Cardiac muscle cell (in vitro differentiated cells and primary cell): ENCODE results near the gene PPP6C. TPM values are rescaled to one million over a fixed set of nuclear protein-coding genes. Genes with fewer than 3 reads are reported as not detected.
"Not testable (repeated sequence)": the region's sequence is repeated elsewhere in the genome, so short reads cannot be mapped to it uniquely, and the experiment has no call there.

Experiments used
- DNase-seq, 2 donors: peaks; one replicate each; pipeline versions ENCODE4 v3.0.0 to v3.0.0-alpha.2; 2010 to 2017; ENCODE audit warnings: low read depth in 1 of 2, low spot score in 1 of 2
- H3K27ac ChIP-seq: fragments of 200-600 bp; sonication (generic); 2 replicates; pipeline ENCODE4 v1.5.1; 2016
- H3K27me3 ChIP-seq: fragments of 200-600 bp; sonication (generic); 2 replicates; pipeline ENCODE4 v1.6.0; 2016; ENCODE audit warnings: control low read depth
- H3K36me3 ChIP-seq: fragments of 200-600 bp; sonication (generic); 2 replicates; pipeline ENCODE4 v1.5.1; 2016; ENCODE audit warnings: control low read depth
- H3K4me1 ChIP-seq: fragments of 200-600 bp; sonication (generic); 2 replicates; pipeline ENCODE4 v1.8.1; 2017; ENCODE audit warnings: low read depth, mild to moderate bottlenecking, mixed run types
- H3K4me3 ChIP-seq: fragments of 200-600 bp; sonication (generic); 2 replicates; pipeline ENCODE4 v1.5.1; 2016; ENCODE audit warnings: mild to moderate bottlenecking
- H3K9me3 ChIP-seq: fragments of 200-600 bp; sonication (generic); 2 replicates; pipeline ENCODE4 v1.5.1; 2017; ENCODE audit warnings: low read depth, mild to moderate bottlenecking, control low read depth
- CTCF ChIP-seq: IDR thresholded peaks from 2 replicates; pipeline ENCODE4 v1.5.1; 2012; ENCODE audit warnings: low read depth, mild to moderate bottlenecking, low read length
- polyA plus RNA-seq: library from polyadenylated mRNA; unstranded; fragments of >200 nt; fragmentation: Nextera tagmentation; extraction: Ambion mirVana; gene quantifications from 2 replicates; pipeline ENCODE4 v1.2.1, GENCODE V29; 2016
- total RNA-seq: library from RNA; depleted of rRNA; stranded (reverse); fragments of >200 nt; gene quantifications from 2 replicates; pipeline ENCODE4 v1.2.3, GENCODE V29; 2016

Gene PPP6C
- total and polyA plus RNA-seq, 2 experiments from 2014 or later = 16.3 to 16.5 TPM

GRCh38 chr9:125172031-125172755 lies 17.4 kb downstream of the PPP6C start:
- Histone ChIP-seq H3K9me3 (no peaks in the 10 kb centered on the region), H3K27me3 (no peaks in the 10 kb centered on the region), H3K36me3 (peaks cover 8% of the 10 kb centered on the region), H3K4me1 (no peaks in the 10 kb centered on the region), H3K27ac (no peak overlapping the region), H3K4me3 (no peak overlapping the region)
- TF ChIP-seq CTCF = no peak
- DNase-seq = peak in 1 of 2 donors; percentile 60

- H3K36me3 ChIP-seq = peaks cover 11% of the 10 kb centered on the region
- TF ChIP-seq CTCF = no peak
- no peak overlapping the region for H3K27ac ChIP-seq
- no peaks in the 10 kb centered on the region for H3K9me3 ChIP-seq
- no peaks in the 10 kb centered on the region for H3K27me3 ChIP-seq
- no peak for DNase-seq
- no peaks in the 10 kb centered on the region for H3K4me1 ChIP-seq
- H3K4me3 ChIP-seq = no peak overlapping the region
Observed at GRCh38 chr9:125169895-125170294, 19.7 kb downstream of the PPP6C start.

GRCh38 chr9:125166762-125167161 lies 22.8 kb downstream of the PPP6C start:
- no peak overlapping the region for H3K27ac ChIP-seq
- no peak for DNase-seq
- no peak for TF ChIP-seq CTCF
- H3K9me3 ChIP-seq = no peaks in the 10 kb centered on the region
- no peaks in the 10 kb centered on the region for H3K27me3 ChIP-seq
- H3K36me3 ChIP-seq = peaks cover 11% of the 10 kb centered on the region
- no peak overlapping the region for H3K4me3 ChIP-seq
- H3K4me1 ChIP-seq = no peaks in the 10 kb centered on the region

GRCh38 chr9:125162891-125163290 lies 26.7 kb downstream of the PPP6C start:
- not testable (repeated sequence) for H3K36me3 ChIP-seq, DNase-seq, H3K4me1 ChIP-seq, H3K4me3 ChIP-seq, H3K9me3 ChIP-seq, H3K27ac ChIP-seq, H3K27me3 ChIP-seq

GRCh38 chr9:125161284-125161918 lies 28.2 kb downstream of the PPP6C start:
- DNase-seq = peak in 1 of 2 donors; percentile 79
- H3K4me1 ChIP-seq = no peaks in the 10 kb centered on the region
- peaks cover 6% of the 10 kb centered on the region for H3K36me3 ChIP-seq
- H3K27me3 ChIP-seq = no peaks in the 10 kb centered on the region
- TF ChIP-seq CTCF = no peak
- no peak overlapping the region for H3K4me3 ChIP-seq
- peak overlapping the region; percentile 40 for H3K27ac ChIP-seq
- H3K9me3 ChIP-seq = no peaks in the 10 kb centered on the region

- no peak for DNase-seq
- Histone ChIP-seq H3K27ac (peak overlapping the region; percentile 40), H3K4me3 (no peak overlapping the region), H3K4me1 (no peaks in the 10 kb centered on the region), H3K36me3 (peaks cover 6% of the 10 kb centered on the region), H3K9me3 (no peaks in the 10 kb centered on the region), H3K27me3 (no peaks in the 10 kb centered on the region)
- TF ChIP-seq CTCF = no peak
Observed at GRCh38 chr9:125160750-125161149, 28.9 kb downstream of the PPP6C start.
